Prostate gland (tissue), 2 donors: ENCODE results near the gene P2RY12. TPM values are rescaled to one million over a fixed set of nuclear protein-coding genes. Genes with fewer than 3 reads are reported as not detected.

ENCODE experiments used
- DNase-seq: peaks from one replicate; pipeline ENCODE4 v3.0.0-alpha.2; 2019; ENCODE audit warnings: low spot score
- H3K27ac ChIP-seq, 2 donors: fragments of 200-600 bp; sonication (generic); 2 replicates each; pipeline ENCODE4 v1.5.1; 2017 to 2019
- H3K27me3 ChIP-seq: fragments of 200-600 bp; sonication (generic); replicated peaks from 2 replicates; pipeline ENCODE4 v1.5.1; 2019; ENCODE audit not compliant: insufficient read depth
- H3K36me3 ChIP-seq, 2 donors: fragments of 200-600 bp; sonication (generic); 1 replicate in 1 of 2; 2 replicates in 1 of 2; pipeline versions ENCODE4 v1.5.1 to v1.8.1; 2017 to 2019
- H3K4me1 ChIP-seq: fragments of 200-600 bp; sonication (generic); replicated peaks from 2 replicates; pipeline ENCODE4 v1.5.1; 2019
- H3K4me3 ChIP-seq, 2 donors: fragments of 200-600 bp; sonication (generic); 2 replicates each; pipeline ENCODE4 v1.5.1; 2017 to 2019
- H3K9me3 ChIP-seq: fragments of 200-600 bp; sonication (generic); 2 replicates; pipeline ENCODE4 v1.5.1; 2017
- CTCF ChIP-seq, 4 experiments: fragments of 200-600 bp in 2 of 4; fragments of 450-650 bp in 2 of 4; sonication (generic) in 2 of 4; IDR thresholded peaks; 1 replicate in 3 of 4; 2 replicates in 1 of 4; pipeline ENCODE4 v1.5.1; 2016 to 2019; ENCODE audit warnings: antibody characterized with exemption in 4 of 4, mild to moderate bottlenecking in 2 of 4, moderate library complexity in 2 of 4
- POLR2A ChIP-seq: fragments of 450-650 bp; IDR thresholded peaks from one replicate; pipeline ENCODE4 v1.6.1; 2016; ENCODE audit warnings: antibody characterized with exemption, mild to moderate bottlenecking
- POLR2AphosphoS5 ChIP-seq: sonication (generic); formaldehyde crosslinking; IDR thresholded peaks from one replicate; pipeline ENCODE4 v1.6.1; 2017; ENCODE audit warnings: antibody characterized with exemption
- WGBS: methylation state at CpG from one replicate; pipeline ENCODE4 v1.1.5; 2018; 5-methylcytosine and 5-hydroxymethylcytosine counted together
- intact Hi-C: fragments of 100-400 bp; cut with DNase I; formaldehyde crosslinking; loops from one replicate; pipeline ENCODE4 v1.14.2; 2022
- total RNA-seq, 2 donors: library from RNA; depleted of rRNA; stranded (reverse); fragments of >200 nt; gene quantifications; one replicate each; pipeline ENCODE4 v1.1.0, GENCODE V29; 2016

Gene P2RY12
- total RNA-seq, 2 donors from 2014 or later, result 0.97 to 5.0 TPM

- H3K9me3 ChIP-seq, result no peaks in the 10 kb centered on the region
- 62% methylated on average over 2 of the region's 2 CpGs for WGBS
- H3K27me3 ChIP-seq, result no peaks in the 10 kb centered on the region
- H3K4me1 ChIP-seq, result no peaks in the 10 kb centered on the region
- DNase-seq, result no peak
- H3K36me3 ChIP-seq, result no peaks in the 10 kb centered on the region
- no peak overlapping the region for H3K27ac ChIP-seq
- intact Hi-C loops, result no loop called here
- no peak for TF ChIP-seq POLR2AphosphoS5
- no peak for TF ChIP-seq CTCF (IDR thresholded peaks at IDR 0.05)
- TF ChIP-seq POLR2A, result no peak
- no peak overlapping the region for H3K4me3 ChIP-seq
These were observed 7.2 kb upstream of the P2RY12 start for GRCh38 chr3:151391720-151392119.

DNA sequence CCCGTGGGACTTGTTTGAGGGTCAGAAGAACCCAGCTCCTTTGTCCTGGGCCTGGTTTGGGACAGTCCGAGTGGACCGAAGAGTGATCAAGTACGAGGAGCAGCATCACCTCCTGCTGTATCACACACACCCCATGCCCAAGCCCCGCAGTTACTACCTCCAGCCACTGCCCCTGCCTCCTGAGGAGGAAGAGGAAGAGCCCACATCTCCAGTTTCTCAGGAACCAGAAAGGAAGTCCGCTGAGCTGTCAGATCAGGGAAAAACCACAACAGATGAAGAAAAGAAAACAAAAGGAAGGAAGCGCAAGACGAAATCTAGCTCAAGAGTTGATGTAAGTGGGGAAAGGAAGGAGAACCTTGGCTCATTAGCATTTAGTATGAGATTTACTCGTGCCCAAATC is 3.3 kb upstream of the P2RY12 start:
- Histone ChIP-seq H3K27me3 (no peaks in the 10 kb centered on the region), H3K4me1 (no peaks in the 10 kb centered on the region), H3K4me3 (no peak overlapping the region), H3K9me3 (no peaks in the 10 kb centered on the region), H3K36me3 (no peaks in the 10 kb centered on the region), H3K27ac (no peak overlapping the region)
- WGBS, result 87% methylated on average over 9 of the region's 9 CpGs
- intact Hi-C loops, result no loop called here
- DNase-seq, result no peak
- no peak for TF ChIP-seq CTCF (IDR thresholded peaks at IDR 0.05)
- no peak for TF ChIP-seq POLR2AphosphoS5
- TF ChIP-seq POLR2A, result no peak

GRCh38 chr3:151387432-151387831 is 2.9 kb upstream of the P2RY12 start:
- Histone ChIP-seq H3K27me3 (no peaks in the 10 kb centered on the region), H3K4me3 (no peak overlapping the region), H3K27ac (no peak overlapping the region), H3K4me1 (no peaks in the 10 kb centered on the region), H3K36me3 (no peaks in the 10 kb centered on the region), H3K9me3 (no peaks in the 10 kb centered on the region)
- no peak for DNase-seq
- WGBS, result 91% methylated on average over 5 of the region's 5 CpGs
- no peak for TF ChIP-seq CTCF (IDR thresholded peaks at IDR 0.05)
- no peak for TF ChIP-seq POLR2A
- no peak for TF ChIP-seq POLR2AphosphoS5
- intact Hi-C loops, result no loop called here

DNA sequence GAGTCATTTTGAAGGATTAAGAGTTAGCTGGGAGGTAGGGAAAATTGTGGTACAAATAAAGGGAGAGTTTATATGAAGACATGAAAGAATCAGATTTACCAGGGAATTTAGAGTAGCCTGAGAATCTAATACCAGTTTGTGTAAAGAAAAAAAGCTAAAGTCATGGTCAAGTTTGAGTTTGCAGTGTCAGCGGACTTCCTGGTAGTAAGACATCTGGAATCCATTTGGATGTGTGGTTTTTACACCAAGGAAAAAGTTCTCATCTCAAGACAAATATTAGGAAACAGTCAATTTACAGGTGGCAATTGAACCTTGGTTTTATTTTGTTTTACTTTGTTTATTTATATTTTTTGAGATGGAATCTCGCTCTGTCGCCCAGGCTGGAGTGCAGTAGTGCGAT is 1.5 kb upstream of the P2RY12 start:
- intact Hi-C loops, result no loop called here
- no peak overlapping the region for H3K27ac ChIP-seq
- no peaks in the 10 kb centered on the region for H3K36me3 ChIP-seq
- TF ChIP-seq POLR2AphosphoS5 (no peak), POLR2A (no peak), CTCF (IDR thresholded peaks at IDR 0.05) (no peak)
- H3K4me3 ChIP-seq, result no peak overlapping the region
- 93% methylated on average over 4 of the region's 4 CpGs for WGBS
- H3K9me3 ChIP-seq, result no peaks in the 10 kb centered on the region
- no peak for DNase-seq
- H3K27me3 ChIP-seq, result no peaks in the 10 kb centered on the region
- H3K4me1 ChIP-seq, result no peaks in the 10 kb centered on the region

- Histone ChIP-seq H3K36me3 (no peaks in the 10 kb centered on the region), H3K27me3 (no peaks in the 10 kb centered on the region), H3K4me1 (no peaks in the 10 kb centered on the region), H3K27ac (no peak overlapping the region), H3K9me3 (no peaks in the 10 kb centered on the region), H3K4me3 (no peak overlapping the region)
- DNase-seq, result no peak
- intact Hi-C loops, result no loop called here
- 71% methylated on average over 3 of the region's 3 CpGs for WGBS
- TF ChIP-seq CTCF (IDR thresholded peaks at IDR 0.05), result no peak
These were observed 597 bp downstream of the P2RY12 start for GRCh38 chr3:151383956-151384355.
